ENCODE measurements around the gene AKTIP.

GRCh38 chr16:53546988-53547391 is 44.0 kb upstream of the AKTIP start:
- TF ChIP-seq CTCF (conservative IDR thresholded peaks at IDR 0.05; ENCODE audit: low read depth, low read length) = no peak
- TF ChIP-seq USF2 (IDR thresholded peaks at IDR 0.05; ENCODE audit: low read depth, low read length) = no peak
- TF ChIP-seq RAD21 (IDR thresholded peaks at IDR 0.05; ENCODE audit: low read length) = no peak
- TF ChIP-seq MAZ (IDR thresholded peaks at IDR 0.05; ENCODE audit: borderline replicate concordance, low read depth, low read length) = no peak
